Activated CD4-positive, alpha-beta T cell treated with anti-CD3 and anti-CD28 coated beads, Interleukin-2, amount 10 ng/mL, durations not matched to agents 24 days and 14 days (primary cell): Measurements from ENCODE around the gene BSPRY. TPM values are rescaled to one million over a fixed set of nuclear protein-coding genes. Genes with fewer than 3 reads are reported as not detected.
"Not testable (repeated sequence)": the region's sequence is repeated elsewhere in the genome, so short reads cannot be mapped to it uniquely, and the experiment has no call there.

Source experiments
- DNase-seq: peaks from one replicate; pipeline ENCODE4 v3.0.0; 2022
- H3K27ac Mint-ChIP-seq: one replicate; pipeline ENCODE4 v1.8.0; 2022; ENCODE audit warnings: mild to moderate bottlenecking, mixed read lengths
- H3K27me3 Mint-ChIP-seq: one replicate; pipeline ENCODE4 v1.8.0; 2022; ENCODE audit warnings: mixed read lengths
- H3K36me3 Mint-ChIP-seq: one replicate; pipeline ENCODE4 v1.8.0; 2022; ENCODE audit warnings: low read depth, mild to moderate bottlenecking, mixed read lengths
- H3K4me1 Mint-ChIP-seq: one replicate; pipeline ENCODE4 v1.8.0; 2021; ENCODE audit warnings: mixed read lengths
- H3K4me3 Mint-ChIP-seq: one replicate; pipeline ENCODE4 v1.8.0; 2022; ENCODE audit warnings: mild to moderate bottlenecking, moderate library complexity, mixed read lengths
- H3K9me3 Mint-ChIP-seq: one replicate; pipeline ENCODE4 v1.8.0; 2021; ENCODE audit warnings: mixed read lengths
- intact Hi-C: fragments of 100-400 bp; cut with micrococcal nuclease; formaldehyde crosslinking; loops from one replicate; pipeline ENCODE4 v1.15.1; 2023
- total RNA-seq: library from RNA; stranded (reverse); gene quantifications from 2 replicates; pipeline ENCODE4 v1.2.3, GENCODE V29; 2022

Gene BSPRY
- total RNA-seq, 1 donor from 2014 or later: 10.6 TPM

GRCh38 chr9:113368348-113368981, 19.1 kb downstream of the BSPRY start:
- intact Hi-C loops: no loop called here
- Mint-ChIP-seq H3K27ac (no peak overlapping the region), H3K9me3 (no peaks in the 10 kb centered on the region), H3K4me1 (no peaks in the 10 kb centered on the region), H3K4me3 (no peak overlapping the region), H3K27me3 (no peaks in the 10 kb centered on the region), H3K36me3 (peaks cover 10% of the 10 kb centered on the region)
- no peak for DNase-seq

- no peak overlapping the region for H3K27ac Mint-ChIP-seq
- intact Hi-C loops: no loop called here
- H3K4me1 Mint-ChIP-seq: no peaks in the 10 kb centered on the region
- no peak overlapping the region for H3K4me3 Mint-ChIP-seq
- no peaks in the 10 kb centered on the region for H3K9me3 Mint-ChIP-seq
- H3K36me3 Mint-ChIP-seq: peaks cover 10% of the 10 kb centered on the region
- no peaks in the 10 kb centered on the region for H3K27me3 Mint-ChIP-seq
- DNase-seq: no peak
Measured at GRCh38 chr9:113368982-113369854, 19.9 kb downstream of the BSPRY start.

GRCh38 chr9:113369855-113370140, 20.5 kb downstream of the BSPRY start:
- intact Hi-C loops: no loop called here

DNA sequence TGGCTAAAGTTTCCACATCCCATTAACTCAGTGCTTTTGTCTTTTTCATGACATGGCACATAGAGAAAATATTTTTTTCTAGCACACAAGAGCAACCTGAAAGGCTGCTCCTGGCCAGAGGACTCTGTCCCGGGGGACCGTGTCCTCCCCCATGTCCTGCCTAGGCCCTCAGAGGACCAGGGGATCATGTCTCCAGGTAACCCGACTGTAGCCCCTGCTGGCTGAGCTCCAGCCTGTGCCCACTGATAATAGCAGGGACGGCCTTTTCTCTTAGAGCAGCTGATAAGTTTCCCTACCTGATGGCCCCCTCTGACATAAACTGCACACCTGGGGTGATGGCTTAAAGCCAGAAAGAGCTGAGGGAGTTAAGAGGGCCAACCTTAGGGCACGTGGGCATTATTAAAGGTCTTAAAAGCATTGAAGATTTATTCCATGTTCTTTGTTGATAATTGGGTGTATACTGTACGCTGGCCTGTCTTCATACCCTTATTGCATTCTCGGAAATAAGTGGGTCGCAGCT, 21.5 kb downstream of the BSPRY start:
- no peak overlapping the region for H3K4me3 Mint-ChIP-seq
- H3K36me3 Mint-ChIP-seq: peaks cover 17% of the 10 kb centered on the region
- no peaks in the 10 kb centered on the region for H3K27me3 Mint-ChIP-seq
- DNase-seq: no peak
- intact Hi-C loops: no loop called here
- peaks cover 10% of the 10 kb centered on the region for H3K4me1 Mint-ChIP-seq
- no peaks in the 10 kb centered on the region for H3K9me3 Mint-ChIP-seq
- no peak overlapping the region for H3K27ac Mint-ChIP-seq

More at GRCh38 chr9:113369855-113370140, 20.5 kb downstream of the BSPRY start:
- H3K27me3 Mint-ChIP-seq: no peaks in the 10 kb centered on the region
- DNase-seq: no peak
- H3K4me1 Mint-ChIP-seq: no peaks in the 10 kb centered on the region
- peaks cover 13% of the 10 kb centered on the region for H3K36me3 Mint-ChIP-seq
- H3K27ac Mint-ChIP-seq: no peak overlapping the region
- H3K9me3 Mint-ChIP-seq: no peaks in the 10 kb centered on the region
- H3K4me3 Mint-ChIP-seq: no peak overlapping the region

DNA sequence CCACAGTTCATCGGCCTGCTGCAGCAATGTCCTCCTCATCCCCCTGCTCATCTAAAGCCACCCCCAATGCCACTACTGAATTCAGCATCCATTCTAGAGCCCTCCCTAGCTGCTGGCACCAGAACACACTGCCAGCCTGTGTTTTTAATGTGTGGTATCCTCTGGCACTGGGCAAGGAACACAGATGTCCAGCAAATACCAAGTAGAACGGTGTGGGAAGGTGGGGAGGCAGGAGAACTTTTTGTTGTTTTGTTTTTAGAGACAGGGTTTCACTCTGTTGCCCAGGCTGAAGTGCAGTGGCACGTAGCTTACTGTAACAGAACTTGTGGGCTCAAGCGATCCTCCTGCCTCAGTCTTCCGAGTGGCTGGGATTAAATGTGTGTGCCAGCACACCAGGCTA, 22.7 kb downstream of the BSPRY start:
- no peaks in the 10 kb centered on the region for H3K27me3 Mint-ChIP-seq
- no peaks in the 10 kb centered on the region for H3K9me3 Mint-ChIP-seq
- no peak overlapping the region for H3K4me3 Mint-ChIP-seq
- intact Hi-C loops: no loop called here
- peak overlapping the region; percentile 26 for H3K27ac Mint-ChIP-seq
- no peak for DNase-seq
- H3K36me3 Mint-ChIP-seq: peaks cover 17% of the 10 kb centered on the region
- peaks cover 12% of the 10 kb centered on the region for H3K4me1 Mint-ChIP-seq

GRCh38 chr9:113373256-113373655, 23.9 kb downstream of the BSPRY start:
- Mint-ChIP-seq H3K9me3 (no peaks in the 10 kb centered on the region), H3K27me3 (no peaks in the 10 kb centered on the region), H3K4me3 (no peak overlapping the region), H3K36me3 (peaks cover 17% of the 10 kb centered on the region), H3K27ac (no peak overlapping the region), H3K4me1 (peaks cover 12% of the 10 kb centered on the region)
- DNase-seq: no peak
- intact Hi-C loops: no loop called here

DNA sequence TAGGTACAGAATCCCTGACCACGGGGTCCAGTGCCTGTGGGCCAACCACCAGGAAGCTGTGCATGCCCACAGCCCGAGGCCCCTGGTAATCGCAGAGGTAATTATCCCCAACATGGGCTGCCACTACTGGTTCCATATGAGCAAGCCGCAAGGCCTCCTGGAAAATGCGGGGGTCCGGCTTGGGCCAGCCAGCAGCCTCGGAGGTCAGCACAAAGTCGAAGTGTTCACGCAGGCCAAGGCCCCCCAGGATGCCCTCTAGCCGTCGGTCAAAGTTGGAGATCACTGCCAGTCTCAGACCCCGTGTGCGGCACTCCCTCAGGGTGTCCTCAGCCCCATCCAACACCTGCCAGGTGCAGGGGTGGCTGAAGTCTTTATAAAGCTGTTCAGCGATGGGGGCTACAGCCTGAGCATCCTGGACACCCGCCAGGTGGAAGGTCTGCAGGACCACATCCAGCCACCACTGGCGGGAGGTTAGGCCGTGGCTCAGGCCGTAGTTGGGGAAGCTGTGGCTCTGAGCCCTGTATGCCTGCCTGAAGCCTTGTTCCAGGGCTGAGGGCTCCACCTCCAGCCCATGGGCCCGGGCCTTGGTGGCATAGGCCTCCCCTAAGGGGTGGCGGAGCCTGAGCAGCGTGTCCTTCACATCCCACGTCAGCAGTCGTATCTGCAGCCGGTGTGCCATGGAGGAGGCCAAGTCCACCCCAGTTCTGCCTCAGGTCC, 24.5 kb downstream of the BSPRY start:
- no peak for DNase-seq
- H3K27me3 Mint-ChIP-seq: no peaks in the 10 kb centered on the region
- H3K9me3 Mint-ChIP-seq: no peaks in the 10 kb centered on the region
- intact Hi-C loops: no loop called here
- H3K36me3 Mint-ChIP-seq: peaks cover 17% of the 10 kb centered on the region
- peaks cover 12% of the 10 kb centered on the region for H3K4me1 Mint-ChIP-seq
- no peak overlapping the region for H3K27ac Mint-ChIP-seq
- no peak overlapping the region for H3K4me3 Mint-ChIP-seq

DNA sequence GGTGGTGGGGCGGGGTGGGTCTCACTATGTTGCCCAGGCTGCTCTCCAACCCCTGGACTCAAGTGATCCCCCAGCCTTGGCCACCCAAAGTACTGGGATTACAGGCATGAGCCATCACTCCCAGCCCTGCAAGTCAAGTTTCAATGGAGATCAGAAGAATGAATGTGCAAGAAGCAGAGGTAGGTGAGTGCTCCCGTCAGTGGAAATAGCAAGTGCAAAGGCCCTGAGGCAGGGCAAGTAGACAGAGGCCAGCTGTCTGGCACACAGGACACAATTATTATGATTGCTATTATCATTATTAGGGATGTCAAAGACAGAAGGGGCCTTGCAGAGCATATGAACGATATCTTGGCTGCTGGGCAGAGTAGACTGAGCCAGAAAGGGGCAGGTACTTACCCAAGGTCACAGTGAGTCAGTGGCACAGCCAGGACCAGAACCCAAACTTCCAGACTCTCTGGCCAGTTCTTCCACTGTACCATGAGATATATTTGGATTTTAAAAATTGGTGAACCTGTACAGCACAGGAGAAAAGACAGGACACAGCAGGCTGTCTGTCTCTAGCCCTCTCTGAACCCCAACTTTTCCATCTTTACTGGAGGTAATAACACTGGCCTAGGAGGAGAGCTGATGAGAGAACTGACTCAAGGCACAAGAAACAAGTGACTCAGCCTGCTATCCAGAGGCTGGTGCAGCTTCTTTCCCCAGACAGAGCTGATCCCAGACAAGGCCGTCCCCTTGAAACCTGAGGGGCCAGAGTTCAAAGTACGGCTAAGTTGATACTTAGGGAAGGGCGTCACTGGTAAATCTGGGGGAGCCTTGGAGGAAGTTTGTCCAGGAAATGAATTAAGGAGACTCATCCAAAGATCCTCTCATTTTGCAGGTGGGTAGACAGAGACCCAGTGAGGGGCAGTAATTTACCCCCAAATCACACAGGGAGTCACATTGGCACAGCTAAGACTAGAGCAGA, 26.0 kb downstream of the BSPRY start:
- no peak for DNase-seq
- intact Hi-C loops: loop anchor here (2.0 kb wide), 2 partner anchors 25 to 35 kb away; partner anchors contain the start of genes ALAD and WDR31
- peak overlapping the region; percentile 83 for H3K27ac Mint-ChIP-seq
- no peaks in the 10 kb centered on the region for H3K27me3 Mint-ChIP-seq
- H3K36me3 Mint-ChIP-seq: peaks cover 16% of the 10 kb centered on the region
- H3K4me3 Mint-ChIP-seq: peak overlapping the region; percentile 92
- peaks cover 12% of the 10 kb centered on the region for H3K4me1 Mint-ChIP-seq
- no peaks in the 10 kb centered on the region for H3K9me3 Mint-ChIP-seq

DNA sequence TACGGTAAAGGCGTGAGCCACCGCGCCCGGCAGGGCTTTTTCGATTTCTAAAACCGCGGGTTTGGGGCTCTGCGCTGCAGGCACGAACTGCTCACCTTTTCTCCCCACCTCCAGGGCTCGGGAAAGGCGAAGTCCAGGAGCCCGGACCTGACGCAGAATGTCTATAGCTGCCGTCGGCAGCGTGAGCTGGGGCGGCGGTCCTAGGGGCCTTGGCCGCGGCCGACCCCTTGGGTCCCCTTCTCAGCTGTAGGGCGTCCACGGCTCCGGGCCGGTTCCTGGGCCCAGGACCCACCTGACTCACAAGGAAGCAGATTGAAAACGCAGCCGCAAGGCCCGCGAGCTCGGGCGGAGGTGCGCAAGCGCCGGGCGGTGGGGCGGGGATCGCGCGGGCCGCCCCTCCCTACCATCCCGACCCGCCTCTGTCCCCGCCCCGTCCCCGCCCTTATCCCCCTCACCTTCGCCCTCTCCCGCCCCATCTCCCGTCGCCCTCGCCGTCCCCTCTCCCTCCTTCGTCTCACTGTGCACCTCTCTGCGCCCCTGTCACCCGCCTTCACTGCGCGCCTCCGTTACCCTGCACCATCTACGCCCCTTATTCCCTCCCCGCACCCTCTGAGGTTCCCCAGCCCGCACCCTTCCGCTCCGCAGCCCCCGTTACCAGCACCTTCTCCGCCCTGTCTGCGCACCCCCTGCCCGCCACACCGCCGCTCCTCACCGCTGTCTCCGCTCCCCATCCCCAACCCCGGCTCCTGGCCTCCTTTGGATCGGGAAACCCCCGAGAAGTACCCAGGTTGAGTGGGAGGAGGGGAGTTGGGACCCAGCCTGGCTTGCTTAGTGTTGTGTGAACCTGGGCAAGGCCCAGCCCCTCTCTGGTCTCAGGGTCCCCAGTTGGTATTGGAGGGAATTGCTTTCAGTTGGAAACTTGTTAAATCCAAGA, 27.6 kb downstream of the BSPRY start, which contains the start of gene HDHD3:
Gene HDHD3 (minus strand): TSS at position 353 of the 934 bp plus-strand sequence. CDS start 2,632 bp downstream, outside the sequence.
- Mint-ChIP-seq H3K27me3 (no peaks in the 10 kb centered on the region), H3K4me3 (peak within 1 kb of the TSS; percentile 92)

DNA sequence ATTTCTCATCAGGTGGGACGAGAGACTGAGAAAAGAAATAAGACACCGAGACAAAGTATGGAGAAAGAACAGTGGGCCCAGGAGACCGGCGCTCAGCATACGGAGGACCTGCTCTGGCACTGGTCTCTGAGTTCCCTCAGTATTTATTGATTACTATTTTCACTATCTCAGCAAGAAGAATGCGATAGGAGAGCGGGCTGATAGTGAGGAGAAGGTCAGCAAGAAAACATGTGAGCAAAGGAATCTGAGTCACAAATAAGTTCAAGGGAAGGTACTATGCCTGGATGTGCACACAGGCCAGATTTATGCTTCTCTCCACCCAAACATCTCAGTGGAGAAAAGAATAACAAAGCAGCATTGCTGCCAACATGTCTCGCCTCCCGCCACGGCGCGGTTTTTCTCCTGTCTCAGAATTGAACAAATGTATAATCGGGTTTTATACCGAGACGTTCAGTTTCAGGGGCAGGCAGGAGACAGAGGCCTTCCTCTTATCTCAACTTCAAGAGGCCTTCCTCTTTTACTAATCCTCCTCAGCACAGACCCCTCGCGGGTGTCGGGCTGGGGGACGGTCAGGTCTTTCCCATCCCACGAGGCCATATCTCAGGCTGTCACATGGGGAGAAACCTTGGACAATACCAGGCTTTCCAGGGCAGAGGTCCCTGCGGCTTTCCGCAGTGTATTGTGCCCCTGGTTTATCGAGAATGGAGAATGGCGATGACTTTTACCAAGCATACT, 29.9 kb downstream of the BSPRY start:
- H3K4me3 Mint-ChIP-seq, intact Hi-C loops, H3K9me3 Mint-ChIP-seq, H3K36me3 Mint-ChIP-seq, H3K27me3 Mint-ChIP-seq, DNase-seq, H3K27ac Mint-ChIP-seq: not testable (repeated sequence)
- H3K4me1 Mint-ChIP-seq: peaks cover 15% of the 10 kb centered on the region

More for the DNA sequence above, 27.6 kb downstream of the BSPRY start, which contains the start of gene HDHD3:
- no peaks in the 10 kb centered on the region for H3K9me3 Mint-ChIP-seq
- H3K27ac Mint-ChIP-seq: peak within 1 kb of the TSS; percentile 83
- peaks cover 15% of the 10 kb centered on the region for H3K4me1 Mint-ChIP-seq
- peaks cover 14% of the 10 kb centered on the region for H3K36me3 Mint-ChIP-seq
- intact Hi-C loops: loop anchor here (1.0 to 2.0 kb wide), 6 partner anchors 24 to 156 kb away; partner anchors contain the start of genes ALAD, C9orf43, FKBP15 and POLE3
- DNase-seq: peak; percentile 95

GRCh38 chr9:113379829-113380210, 30.5 kb downstream of the BSPRY start:
- intact Hi-C loops, DNase-seq, H3K27ac Mint-ChIP-seq, H3K4me3 Mint-ChIP-seq, H3K36me3 Mint-ChIP-seq, H3K9me3 Mint-ChIP-seq, H3K27me3 Mint-ChIP-seq: not testable (repeated sequence)
- peaks cover 15% of the 10 kb centered on the region for H3K4me1 Mint-ChIP-seq
